Activated CD4-positive, alpha-beta T cell treated with anti-CD3 and anti-CD28 coated beads for 36 hours (primary cell): Measurements from ENCODE around the gene HOXC10. TPM values are rescaled to one million over a fixed set of nuclear protein-coding genes. Genes with fewer than 3 reads are reported as not detected.

Experiments used
- ATAC-seq: fragments of 200-7000 bp; cut with Tn5 transposase; one replicate; pipeline ENCODE4 v1.10.0; 2021; ENCODE audit warnings: mild to moderate bottlenecking, moderate library complexity
- CTCF ChIA-PET: fragments of 350-600 bp; sonication (Branson Sonifier 250); formaldehyde crosslinking; loops from one replicate; lab custom pipeline; 2021; ENCODE audit warnings: antibody characterized with exemption; lab: Charles Lee
- POLR2A ChIA-PET: fragments of 350-600 bp; sonication (Branson Sonifier 250); formaldehyde crosslinking; loops from one replicate; lab custom pipeline; 2021; ENCODE audit warnings: antibody characterized with exemption, inconsistent platforms; lab: Charles Lee
- DNase-seq: peaks from one replicate; pipeline ENCODE4 v3.0.0-alpha.2; 2020
- H3K27ac Mint-ChIP-seq: one replicate; pipeline ENCODE4 v1.8.0; 2021; ENCODE audit warnings: mixed read lengths
- H3K27me3 Mint-ChIP-seq: one replicate; pipeline ENCODE4 v1.8.0; 2021; ENCODE audit warnings: mixed read lengths
- H3K36me3 Mint-ChIP-seq: one replicate; pipeline ENCODE4 v1.8.0; 2021; ENCODE audit warnings: low read depth, mixed read lengths
- H3K4me1 Mint-ChIP-seq: one replicate; pipeline ENCODE4 v1.8.0; 2021; ENCODE audit warnings: mixed read lengths
- H3K4me3 Mint-ChIP-seq: one replicate; pipeline ENCODE4 v1.8.0; 2021; ENCODE audit warnings: mild to moderate bottlenecking, moderate library complexity, mixed read lengths
- H3K9me3 Mint-ChIP-seq: one replicate; pipeline ENCODE4 v1.8.0; 2021; ENCODE audit warnings: low read depth, mixed read lengths
- intact Hi-C, 2 experiments: fragments of 100-400 bp; cut with DNase I in 1 of 2; cut with micrococcal nuclease in 1 of 2; formaldehyde crosslinking; loops; one replicate each; pipeline versions ENCODE4 v1.14.2 to v1.15.1; 2022 to 2024; cut with DNase I, micrococcal nuclease
- total RNA-seq, 2 experiments: library from RNA; stranded (reverse); gene quantifications; one replicate each; pipeline ENCODE4 v1.2.3, GENCODE V29; 2021

HOXC10 gene
- total RNA-seq, 2 experiments from 2014 or later, result not detected

GRCh38 chr12:54014377-54015017 lies 29.6 kb downstream of the HOXC10 start:
- DNase-seq (no peak), ATAC-seq (no peak)
- no peak overlapping the region for H3K27ac Mint-ChIP-seq
- no peaks in the 10 kb centered on the region for H3K9me3 Mint-ChIP-seq
- H3K27me3 Mint-ChIP-seq, result peaks cover 61% of the 10 kb centered on the region
- ChIA-PET POLR2A (no interaction called here), CTCF (interaction anchor here (0.7 to 1.3 kb wide), 5 partner anchors 89 to 268 kb away, joined by 3 to 4 read pairs (median 3); no protein-coding TSS in a partner anchor)
- intact Hi-C loops, result no loop called here
- H3K4me3 Mint-ChIP-seq, result no peak overlapping the region
- H3K4me1 Mint-ChIP-seq, result peaks cover 26% of the 10 kb centered on the region
- no peaks in the 10 kb centered on the region for H3K36me3 Mint-ChIP-seq

GRCh38 chr12:54015018-54015931 lies 30.3 kb downstream of the HOXC10 start:
- intact Hi-C loops, result no loop called here
- CTCF ChIA-PET, result interaction anchor here (0.7 to 3.2 kb wide), 10 partner anchors 10 to 269 kb away, joined by 3 to 13 read pairs (median 3); no protein-coding TSS in a partner anchor

GRCh38 chr12:54016051-54016450 lies 31.1 kb downstream of the HOXC10 start:
- DNase-seq (no peak), ATAC-seq (no peak)
- Mint-ChIP-seq H3K27ac (no peak overlapping the region), H3K27me3 (peaks cover 57% of the 10 kb centered on the region), H3K4me3 (no peak overlapping the region), H3K9me3 (no peaks in the 10 kb centered on the region), H3K4me1 (peaks cover 23% of the 10 kb centered on the region), H3K36me3 (no peaks in the 10 kb centered on the region)
- intact Hi-C loops, result no loop called here
- ChIA-PET POLR2A (no interaction called here), CTCF (interaction anchor here (0.6 to 3.2 kb wide), 8 partner anchors 9 to 200 kb away, joined by 3 to 13 read pairs (median 3); no protein-coding TSS in a partner anchor)

More at GRCh38 chr12:54015018-54015931, 30.3 kb downstream of the HOXC10 start:
- POLR2A ChIA-PET, result no interaction called here
- Mint-ChIP-seq H3K4me1 (peaks cover 24% of the 10 kb centered on the region), H3K36me3 (no peaks in the 10 kb centered on the region), H3K27me3 (peaks cover 60% of the 10 kb centered on the region), H3K4me3 (no peak overlapping the region), H3K9me3 (no peaks in the 10 kb centered on the region), H3K27ac (no peak overlapping the region)
- DNase-seq, result no peak
- ATAC-seq, result no peak

- Mint-ChIP-seq H3K27ac (no peak overlapping the region), H3K9me3 (no peaks in the 10 kb centered on the region), H3K4me3 (no peak overlapping the region), H3K36me3 (no peaks in the 10 kb centered on the region), H3K27me3 (peaks cover 56% of the 10 kb centered on the region), H3K4me1 (peaks cover 18% of the 10 kb centered on the region)
- POLR2A ChIA-PET, result interaction anchor here (0.6 kb wide), 1 partner anchor 346 kb away, joined by 3 read pairs; no protein-coding TSS in a partner anchor
- ATAC-seq, result no peak
- intact Hi-C loops, result no loop called here
- CTCF ChIA-PET, result interaction anchor here (0.6 to 3.2 kb wide), 12 partner anchors 8 to 198 kb away, joined by 3 to 19 read pairs (median 4); partner anchors contain the start of genes HOXC5 and HOXC6
- DNase-seq, result no peak
Observed at GRCh38 chr12:54016478-54016964, 31.6 kb downstream of the HOXC10 start.

- Mint-ChIP-seq H3K27me3 (peaks cover 58% of the 10 kb centered on the region), H3K4me1 (peaks cover 17% of the 10 kb centered on the region), H3K4me3 (peak overlapping the region; percentile 65), H3K27ac (no peak overlapping the region), H3K9me3 (no peaks in the 10 kb centered on the region), H3K36me3 (no peaks in the 10 kb centered on the region)
- DNase-seq (no peak), ATAC-seq (peak; percentile 55)
- intact Hi-C loops, result no loop called here
- ChIA-PET CTCF (interaction anchor here (0.6 to 3.2 kb wide), 12 partner anchors 10 to 197 kb away, joined by 3 to 19 read pairs (median 4); partner anchors contain the start of genes HOXC10, HOXC5 and HOXC6), POLR2A (interaction anchor here (0.6 kb wide), 1 partner anchor 346 kb away, joined by 3 read pairs; no protein-coding TSS in a partner anchor)
Observed at GRCh38 chr12:54017027-54017788, 32.3 kb downstream of the HOXC10 start.

- Mint-ChIP-seq H3K27me3 (peaks cover 58% of the 10 kb centered on the region), H3K4me1 (peaks cover 17% of the 10 kb centered on the region), H3K27ac (no peak overlapping the region), H3K4me3 (peak overlapping the region; percentile 65), H3K9me3 (no peaks in the 10 kb centered on the region), H3K36me3 (no peaks in the 10 kb centered on the region)
- ChIA-PET POLR2A (no interaction called here), CTCF (interaction anchor here (0.6 to 3.2 kb wide), 12 partner anchors 9 to 197 kb away, joined by 3 to 19 read pairs (median 4); partner anchors contain the start of genes HOXC10, HOXC5 and HOXC6)
- DNase-seq (peak; percentile 85), ATAC-seq (peak; percentile 88)
- intact Hi-C loops, result no loop called here
Observed at GRCh38 chr12:54017878-54018467, 33.0 kb downstream of the HOXC10 start.

GRCh38 chr12:54018468-54018984 lies 33.6 kb downstream of the HOXC10 start:
- Mint-ChIP-seq H3K27ac (no peak overlapping the region), H3K4me3 (peak overlapping the region; percentile 65), H3K4me1 (peaks cover 17% of the 10 kb centered on the region), H3K27me3 (peaks cover 58% of the 10 kb centered on the region), H3K9me3 (no peaks in the 10 kb centered on the region), H3K36me3 (no peaks in the 10 kb centered on the region)
- ChIA-PET POLR2A (no interaction called here), CTCF (interaction anchor here (1.5 to 1.8 kb wide), 2 partner anchors 14 to 189 kb away, joined by 8 to 19 read pairs; partner anchors contain the start of gene HOXC5)
- no peak for ATAC-seq
- intact Hi-C loops, result no loop called here
- no peak for DNase-seq

- Mint-ChIP-seq H3K4me1 (peaks cover 17% of the 10 kb centered on the region), H3K27ac (no peak overlapping the region), H3K9me3 (no peaks in the 10 kb centered on the region), H3K27me3 (peaks cover 60% of the 10 kb centered on the region), H3K36me3 (no peaks in the 10 kb centered on the region), H3K4me3 (no peak overlapping the region)
- POLR2A ChIA-PET, result no interaction called here
- DNase-seq (no peak), ATAC-seq (no peak)
- CTCF ChIA-PET, result no interaction called here
- intact Hi-C loops, result no loop called here
Observed at GRCh38 chr12:54019091-54019811, 34.3 kb downstream of the HOXC10 start.

- CTCF ChIA-PET, result no interaction called here
- POLR2A ChIA-PET, result no interaction called here
- Mint-ChIP-seq H3K27me3 (peaks cover 53% of the 10 kb centered on the region), H3K36me3 (no peaks in the 10 kb centered on the region), H3K9me3 (no peaks in the 10 kb centered on the region), H3K4me1 (peaks cover 12% of the 10 kb centered on the region), H3K27ac (no peak overlapping the region), H3K4me3 (no peak overlapping the region)
- DNase-seq, result no peak
- ATAC-seq, result no peak
- intact Hi-C loops, result no loop called here
Observed at GRCh38 chr12:54019924-54020590, 35.1 kb downstream of the HOXC10 start.
